RWPE2 (cell line): ENCODE measurements around the gene DCAF15.
A peak's percentile ranks its signal among the peaks of the same experiment; 100 is the strongest.
"Not testable (repeated sequence)": the region's sequence is repeated elsewhere in the genome, so short reads cannot be mapped to it uniquely, and the experiment has no call there.

Experiments used
- ATAC-seq: fragments of 200-7000 bp; cut with Tn5 transposase; 3 replicates; pipeline ENCODE4 v1.9.1; 2021; ENCODE audit warnings: low read depth
- DNase-seq: peaks from one replicate; pipeline ENCODE4 v3.0.0-alpha.2; 2020; ENCODE audit warnings: low spot score
- H3K27ac ChIP-seq: fragments of 450-650 bp; 2 replicates; pipeline ENCODE4 v1.5.1; 2017; ENCODE audit warnings: mild to moderate bottlenecking; ENCODE audit not compliant: poor library complexity, severe bottlenecking
- H3K27me3 ChIP-seq: fragments of 250-450 bp; sonication (Bioruptor Pico); 2 replicates; pipeline ENCODE4 v1.5.1; 2021; ENCODE audit warnings: mild to moderate bottlenecking, moderate library complexity; ENCODE audit not compliant: insufficient read depth, poor library complexity, severe bottlenecking
- H3K36me3 ChIP-seq: fragments of 250-450 bp; sonication (Bioruptor Pico); 2 replicates; pipeline ENCODE4 v1.5.1; 2020; ENCODE audit warnings: low read depth, mild to moderate bottlenecking, moderate library complexity
- H3K4me1 ChIP-seq: fragments of 250-450 bp; sonication (Bioruptor Pico); 2 replicates; pipeline ENCODE4 v1.5.1; 2021; ENCODE audit warnings: mild to moderate bottlenecking, moderate library complexity; ENCODE audit not compliant: insufficient read depth, poor library complexity, severe bottlenecking
- H3K4me3 ChIP-seq: fragments of 250-450 bp; sonication (Bioruptor Pico); 2 replicates; pipeline ENCODE4 v1.5.1; 2021; ENCODE audit warnings: mild to moderate bottlenecking, moderate library complexity; ENCODE audit not compliant: severe bottlenecking
- H3K9me3 ChIP-seq: fragments of 250-450 bp; sonication (Bioruptor Pico); 2 replicates; pipeline ENCODE4 v1.5.1; 2021; ENCODE audit warnings: mild to moderate bottlenecking, moderate library complexity; ENCODE audit not compliant: severe bottlenecking
- TF ChIP-seq, protein P1 (sequence below): fragments of 450-650 bp; IDR thresholded peaks from one replicate; pipeline ENCODE4 v1.5.1; 2017; ENCODE audit warnings: mild to moderate bottlenecking, moderate library complexity; ENCODE audit not compliant: poor library complexity, severe bottlenecking

Gene DCAF15

DNA sequence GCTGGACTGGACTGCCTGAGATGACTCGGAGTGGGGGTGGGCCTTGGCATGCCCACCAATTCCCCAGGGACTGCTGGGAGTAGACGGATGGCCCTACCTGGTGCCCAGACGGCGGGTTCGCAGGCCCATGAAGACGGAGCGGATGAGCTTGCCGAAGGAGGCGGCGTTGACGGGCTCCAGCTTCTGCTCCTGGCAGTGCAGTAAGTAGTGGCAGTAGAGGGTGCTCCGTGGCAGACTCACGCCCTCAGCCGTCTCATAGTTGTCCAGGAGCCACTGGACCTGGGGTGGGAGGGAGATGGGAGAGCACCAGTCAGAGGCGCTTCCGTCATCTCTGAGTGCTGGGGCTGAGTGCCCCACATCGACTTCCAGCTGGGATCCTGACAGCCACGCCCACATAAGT, 17.6 kb downstream of the DCAF15 start:
- Histone ChIP-seq H3K27me3 (no peaks in the 10 kb centered on the region), H3K36me3 (peaks cover 26% of the 10 kb centered on the region; the same call in 1 of the 2 replicates), H3K27ac (no peak overlapping the region), H3K9me3 (no peaks in the 10 kb centered on the region), H3K4me3 (no peak overlapping the region), H3K4me1 (peaks cover 7% of the 10 kb centered on the region)
- TF ChIP-seq, protein P1, sequence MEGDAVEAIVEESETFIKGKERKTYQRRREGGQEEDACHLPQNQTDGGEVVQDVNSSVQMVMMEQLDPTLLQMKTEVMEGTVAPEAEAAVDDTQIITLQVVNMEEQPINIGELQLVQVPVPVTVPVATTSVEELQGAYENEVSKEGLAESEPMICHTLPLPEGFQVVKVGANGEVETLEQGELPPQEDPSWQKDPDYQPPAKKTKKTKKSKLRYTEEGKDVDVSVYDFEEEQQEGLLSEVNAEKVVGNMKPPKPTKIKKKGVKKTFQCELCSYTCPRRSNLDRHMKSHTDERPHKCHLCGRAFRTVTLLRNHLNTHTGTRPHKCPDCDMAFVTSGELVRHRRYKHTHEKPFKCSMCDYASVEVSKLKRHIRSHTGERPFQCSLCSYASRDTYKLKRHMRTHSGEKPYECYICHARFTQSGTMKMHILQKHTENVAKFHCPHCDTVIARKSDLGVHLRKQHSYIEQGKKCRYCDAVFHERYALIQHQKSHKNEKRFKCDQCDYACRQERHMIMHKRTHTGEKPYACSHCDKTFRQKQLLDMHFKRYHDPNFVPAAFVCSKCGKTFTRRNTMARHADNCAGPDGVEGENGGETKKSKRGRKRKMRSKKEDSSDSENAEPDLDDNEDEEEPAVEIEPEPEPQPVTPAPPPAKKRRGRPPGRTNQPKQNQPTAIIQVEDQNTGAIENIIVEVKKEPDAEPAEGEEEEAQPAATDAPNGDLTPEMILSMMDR = no peak
- ATAC-seq (no peak), DNase-seq (no peak)

DNA sequence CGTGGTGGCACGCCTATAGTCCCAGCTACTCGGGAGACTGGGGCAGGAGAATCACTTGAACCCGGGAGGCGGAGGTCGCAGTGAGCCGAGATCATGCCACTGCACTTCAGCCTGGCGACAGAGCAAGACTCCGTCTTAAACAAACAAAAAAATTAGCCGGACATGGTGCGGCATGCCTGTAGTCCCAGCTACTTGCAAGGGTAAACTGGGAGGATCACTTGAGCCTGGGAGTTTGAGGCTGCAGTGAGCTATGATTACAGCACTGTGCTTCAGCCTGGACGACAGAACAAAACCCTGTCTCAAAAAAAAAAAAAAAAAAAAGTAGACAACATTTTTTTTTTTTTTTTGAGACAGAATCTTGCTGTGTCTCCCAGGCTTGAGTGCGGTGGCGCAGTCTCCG, 19.6 kb downstream of the DCAF15 start:
- H3K36me3 ChIP-seq = peaks cover 26% of the 10 kb centered on the region; the same call in 1 of the 2 replicates
- not testable (repeated sequence) for H3K27ac ChIP-seq, H3K27me3 ChIP-seq, DNase-seq, H3K4me3 ChIP-seq, H3K4me1 ChIP-seq, ATAC-seq, H3K9me3 ChIP-seq

DNA sequence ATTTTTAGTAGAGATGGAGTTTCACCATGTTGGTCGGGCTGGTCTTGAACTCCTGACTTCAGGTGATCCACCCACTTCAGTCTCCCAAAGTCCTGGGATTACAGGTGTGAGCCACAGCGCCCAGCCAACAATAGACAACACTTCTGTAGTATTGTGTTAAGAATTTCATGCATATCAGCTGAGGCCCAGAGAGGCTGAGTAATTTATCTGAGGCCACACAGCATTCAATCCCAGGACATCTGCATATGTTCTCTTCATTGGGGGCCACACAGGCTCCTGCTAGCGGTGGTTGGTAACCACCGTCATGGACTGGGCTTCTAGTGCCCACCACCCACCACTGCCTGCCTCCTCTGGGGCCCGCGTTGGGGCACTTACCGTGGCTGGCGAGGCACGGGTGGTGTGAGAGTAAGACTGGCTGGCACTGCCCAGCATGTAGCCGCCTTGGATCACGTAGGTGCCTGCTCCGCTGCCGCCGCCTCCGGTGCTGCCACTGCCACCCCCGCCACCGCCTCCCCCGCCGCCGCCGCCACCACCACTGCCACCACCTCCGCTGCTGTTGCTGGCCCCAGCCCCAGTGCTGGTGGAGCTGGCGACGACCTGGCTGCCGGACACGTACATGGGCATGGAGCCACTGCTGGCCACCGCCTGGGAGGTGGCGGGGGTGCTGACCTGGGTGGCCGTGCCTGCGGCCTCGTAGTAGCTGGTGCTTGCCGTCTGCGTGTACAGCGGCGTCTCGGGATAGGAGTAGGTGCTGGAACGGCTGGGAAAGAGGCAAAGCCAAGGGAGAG, 20.3 kb downstream of the DCAF15 start:
- H3K9me3 ChIP-seq = no peaks in the 10 kb centered on the region
- ATAC-seq (no peak), DNase-seq (no peak)
- peaks cover 22% of the 10 kb centered on the region; the same call in 1 of the 2 replicates for H3K36me3 ChIP-seq
- no peaks in the 10 kb centered on the region for H3K27me3 ChIP-seq
- no peak overlapping the region for H3K4me3 ChIP-seq
- no peak overlapping the region for H3K27ac ChIP-seq
- H3K4me1 ChIP-seq = peaks cover 7% of the 10 kb centered on the region
- TF ChIP-seq, protein P1 = no peak

DNA sequence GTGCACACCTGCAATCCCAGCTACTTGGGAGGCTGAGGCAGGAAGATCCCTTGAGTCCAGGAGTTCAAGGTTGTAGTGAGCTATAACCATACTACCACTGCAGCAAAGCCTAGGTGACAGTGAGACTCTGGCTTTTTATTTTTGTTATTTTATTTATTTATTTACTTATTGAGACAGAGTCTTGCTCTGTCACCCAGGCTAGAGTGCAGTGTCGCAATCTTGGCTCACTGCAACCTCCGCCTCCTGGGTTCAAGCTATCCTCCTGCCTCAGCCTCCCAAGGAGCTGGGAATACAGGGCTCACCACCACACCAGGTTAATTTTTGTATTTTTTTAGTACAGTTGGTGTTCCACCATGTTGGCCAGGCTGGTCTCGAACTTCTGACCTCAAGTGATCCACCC, 21.2 kb downstream of the DCAF15 start:
- not testable (repeated sequence) for DNase-seq, H3K27me3 ChIP-seq, H3K4me1 ChIP-seq, H3K4me3 ChIP-seq, H3K9me3 ChIP-seq, ATAC-seq
- peaks cover 16% of the 10 kb centered on the region; the same call in 1 of the 2 replicates for H3K36me3 ChIP-seq
- H3K27ac ChIP-seq = peak overlapping the region; percentile 7

DNA sequence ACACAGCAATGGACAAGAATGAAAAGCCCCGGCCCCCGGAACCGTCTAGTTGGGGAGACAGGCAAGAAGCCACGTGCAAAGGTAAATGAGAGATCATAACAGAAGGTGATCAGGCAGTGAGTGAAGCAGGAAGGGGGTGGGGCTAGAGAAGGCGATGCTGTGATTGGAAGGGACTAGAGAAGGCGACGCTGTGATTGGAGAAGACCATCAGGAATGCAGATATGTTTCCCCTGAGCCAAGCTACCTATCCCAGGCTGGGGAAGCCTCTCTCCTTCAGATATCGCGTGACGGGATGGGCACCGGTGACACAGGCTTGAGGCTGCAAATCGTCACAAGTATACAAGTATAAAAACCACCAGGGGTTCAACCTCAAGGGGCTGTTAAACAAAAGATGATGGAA, 21.8 kb downstream of the DCAF15 start:
- peaks cover 15% of the 10 kb centered on the region; the same call in 1 of the 2 replicates for H3K36me3 ChIP-seq
- TF ChIP-seq, protein P1 = no peak
- peak overlapping the region; percentile 7 for H3K27ac ChIP-seq
- DNase-seq (peak; percentile 84), ATAC-seq (peak; percentile 98)
- H3K4me3 ChIP-seq = no peak overlapping the region
- no peaks in the 10 kb centered on the region for H3K27me3 ChIP-seq
- peaks cover 7% of the 10 kb centered on the region for H3K4me1 ChIP-seq
- H3K9me3 ChIP-seq = no peaks in the 10 kb centered on the region

DNA sequence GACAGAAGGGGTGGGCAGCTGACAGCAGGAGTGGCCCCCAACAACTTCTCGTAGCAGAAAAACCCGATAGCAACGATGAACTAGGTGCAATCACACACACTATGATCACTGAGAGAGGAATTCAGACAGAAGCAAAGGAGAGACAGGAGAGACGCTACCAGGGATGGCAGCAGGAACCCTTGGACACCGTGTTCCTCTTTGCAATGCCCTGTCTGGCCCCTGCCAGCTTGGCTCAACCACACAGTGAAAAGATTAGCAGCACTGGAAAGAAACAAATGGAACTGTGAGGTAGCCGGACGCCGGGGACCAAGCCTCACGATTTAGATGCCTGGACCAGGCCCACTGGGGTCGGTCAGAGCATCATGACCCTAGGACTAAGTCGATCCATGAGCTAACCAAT, 23.6 kb downstream of the DCAF15 start:
- H3K9me3 ChIP-seq = no peaks in the 10 kb centered on the region
- DNase-seq = no peak
- no peaks in the 10 kb centered on the region for H3K27me3 ChIP-seq
- no peak overlapping the region for H3K27ac ChIP-seq
- H3K4me1 ChIP-seq = peaks cover 7% of the 10 kb centered on the region
- H3K36me3 ChIP-seq = peaks cover 12% of the 10 kb centered on the region; the same call in 1 of the 2 replicates
- H3K4me3 ChIP-seq = no peak overlapping the region
- TF ChIP-seq, protein P1 = no peak
- ATAC-seq = no peak
